Thyroid gland (tissue), 4 donors: Measurements from ENCODE around the gene DHX16.

Experiments
- POLR2A ChIP-seq, 2 donors: fragments of 450-650 bp; IDR thresholded peaks; one replicate each; pipeline ENCODE4 v1.6.1; 2017; ENCODE audit warnings: antibody characterized with exemption in 2 of 2, mild to moderate bottlenecking in 2 of 2, moderate library complexity in 1 of 2
- TF ChIP-seq, protein P1 (sequence below), 6 experiments: fragments of 200-600 bp in 3 of 6; fragments of 450-650 bp in 3 of 6; sonication (generic) in 3 of 6; IDR thresholded peaks; one replicate each; pipeline ENCODE4 v1.5.1; 2016 to 2019; ENCODE audit warnings: antibody characterized with exemption in 6 of 6, mild to moderate bottlenecking in 2 of 6, inconsistent platforms in 1 of 6, moderate library complexity in 1 of 6

DNA sequence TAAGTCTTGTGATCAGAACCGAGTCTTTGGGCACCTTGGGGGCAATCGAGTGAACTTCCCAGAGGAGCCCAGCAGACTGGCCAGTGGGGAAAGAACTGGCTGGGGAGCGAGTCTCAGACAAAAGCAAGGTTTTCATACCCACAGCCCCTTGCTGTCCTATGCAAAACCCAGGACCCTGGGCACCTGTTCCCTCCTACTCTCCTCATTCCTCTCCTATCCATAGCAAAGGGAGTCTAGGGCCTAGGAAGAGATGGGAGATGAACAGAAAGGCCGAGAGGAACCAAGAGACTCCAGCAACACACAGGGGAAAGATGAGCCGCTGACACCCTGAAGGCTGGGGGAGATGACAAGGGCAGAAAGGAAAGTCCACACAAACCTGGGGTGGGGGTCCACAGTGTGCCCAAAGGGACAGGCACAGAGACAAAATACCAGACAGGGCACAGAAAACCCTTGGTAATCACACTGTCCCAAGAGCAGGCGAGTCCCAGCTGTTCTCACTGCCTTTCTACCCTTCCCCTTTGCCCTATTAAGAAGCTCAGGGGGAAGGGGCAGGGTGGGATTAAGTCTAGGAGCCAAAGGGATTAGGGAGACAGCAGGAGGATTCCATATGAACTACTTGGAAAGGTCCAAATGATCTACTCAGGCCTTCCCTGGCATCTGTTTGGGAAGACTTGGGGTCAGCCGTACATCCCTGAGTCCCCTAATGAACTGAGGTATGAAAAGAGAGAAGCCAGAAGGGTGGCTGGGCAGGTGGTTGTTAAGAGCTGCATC is 7.1 kb upstream of the DHX16 start:
- TF ChIP-seq, protein P1, sequence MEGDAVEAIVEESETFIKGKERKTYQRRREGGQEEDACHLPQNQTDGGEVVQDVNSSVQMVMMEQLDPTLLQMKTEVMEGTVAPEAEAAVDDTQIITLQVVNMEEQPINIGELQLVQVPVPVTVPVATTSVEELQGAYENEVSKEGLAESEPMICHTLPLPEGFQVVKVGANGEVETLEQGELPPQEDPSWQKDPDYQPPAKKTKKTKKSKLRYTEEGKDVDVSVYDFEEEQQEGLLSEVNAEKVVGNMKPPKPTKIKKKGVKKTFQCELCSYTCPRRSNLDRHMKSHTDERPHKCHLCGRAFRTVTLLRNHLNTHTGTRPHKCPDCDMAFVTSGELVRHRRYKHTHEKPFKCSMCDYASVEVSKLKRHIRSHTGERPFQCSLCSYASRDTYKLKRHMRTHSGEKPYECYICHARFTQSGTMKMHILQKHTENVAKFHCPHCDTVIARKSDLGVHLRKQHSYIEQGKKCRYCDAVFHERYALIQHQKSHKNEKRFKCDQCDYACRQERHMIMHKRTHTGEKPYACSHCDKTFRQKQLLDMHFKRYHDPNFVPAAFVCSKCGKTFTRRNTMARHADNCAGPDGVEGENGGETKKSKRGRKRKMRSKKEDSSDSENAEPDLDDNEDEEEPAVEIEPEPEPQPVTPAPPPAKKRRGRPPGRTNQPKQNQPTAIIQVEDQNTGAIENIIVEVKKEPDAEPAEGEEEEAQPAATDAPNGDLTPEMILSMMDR (IDR thresholded peaks at IDR 0.05), result no peak
- TF ChIP-seq POLR2A (IDR thresholded peaks at IDR 0.05), result no peak
